K562 (cell line): ENCODE measurements around the gene CRELD2.

ENCODE experiments used
- CREB1 ChIP-seq, 2 experiments: sonication (generic) in 1 of 2; formaldehyde crosslinking in 1 of 2; IDR thresholded peaks; 2 replicates each; pipeline versions ENCODE4 v1.6.1 to v1.8.0; 2012 to 2022; ENCODE audit warnings: inconsistent platforms in 1 of 2, mild to moderate bottlenecking in 1 of 2, missing genetic modification reagents in 1 of 2, moderate library complexity in 1 of 2
- CTCF ChIP-seq, 3 experiments: IDR thresholded peaks in 2 of 3; conservative IDR thresholded peaks in 1 of 3; 2 replicates each; pipeline ENCODE4 v1.5.1; 2011 to 2012; ENCODE audit warnings: low read length in 3 of 3, mild to moderate bottlenecking in 3 of 3, control low read depth in 2 of 3, improper control_type of control experiment in 1 of 3, inconsistent platforms in 1 of 3, low read depth in 1 of 3, mixed read lengths in 1 of 3, moderate library complexity in 1 of 3; ENCODE audit not compliant: insufficient read depth in 2 of 3
- CTCFL ChIP-seq: IDR thresholded peaks from 2 replicates; pipeline ENCODE4 v1.6.1; 2011; ENCODE audit warnings: borderline replicate concordance, low read depth, mild to moderate bottlenecking, moderate library complexity, low read length; ENCODE audit not compliant: insufficient read depth, poor library complexity, severe bottlenecking
- EP300 ChIP-seq: IDR thresholded peaks from 2 replicates; pipeline ENCODE4 v1.6.1; 2012; ENCODE audit warnings: low read length, improper control_type of control experiment
- ETV5 ChIP-seq: sonication (generic); formaldehyde crosslinking; IDR thresholded peaks from 2 replicates; pipeline ENCODE4 v1.4.0; 2020; ENCODE audit warnings: low read depth, mild to moderate bottlenecking, missing genetic modification reagents
- EZH2 ChIP-seq: IDR thresholded peaks from 2 replicates; pipeline ENCODE4 v1.6.1; 2012; ENCODE audit warnings: low read depth, mild to moderate bottlenecking, inconsistent platforms, low read length, borderline replicate concordance
- FOXK1 ChIP-seq: sonication (generic); formaldehyde crosslinking; IDR thresholded peaks from 2 replicates; pipeline ENCODE4 v1.8.0; 2022; ENCODE audit warnings: missing genetic modification reagents, mild to moderate bottlenecking, borderline replicate concordance
- MTA3 ChIP-seq: fragments of 450-650 bp; formaldehyde crosslinking; IDR thresholded peaks from 2 replicates; pipeline ENCODE4 v1.6.1; 2017; ENCODE audit warnings: mild to moderate bottlenecking, borderline replicate concordance
- NR3C1 ChIP-seq: sonication (generic); formaldehyde crosslinking; IDR thresholded peaks from 2 replicates; pipeline ENCODE4 v1.8.1; 2022; ENCODE audit warnings: missing genetic modification reagents
- POLR2A ChIP-seq: fragments of 450-650 bp; conservative IDR thresholded peaks from 2 replicates; pipeline ENCODE4 v1.6.1; 2016
- SMAD1 ChIP-seq: fragments of 150-350 bp; IDR thresholded peaks from 2 replicates; pipeline ENCODE4 v1.6.1; 2014; ENCODE audit warnings: low read length, low read depth; ENCODE audit not compliant: partially characterized antibody
- SOX6 ChIP-seq: fragments of 450-650 bp; IDR thresholded peaks from 2 replicates; pipeline ENCODE4 v1.6.1; 2014; ENCODE audit warnings: mild to moderate bottlenecking
- TFAM ChIP-seq: fragments of 250-450 bp; sonication (Bioruptor Pico); conservative IDR thresholded peaks from 2 replicates; pipeline ENCODE4 v1.5.0; 2021; ENCODE audit warnings: mild to moderate bottlenecking, moderate library complexity
- ZNF133 ChIP-seq: fragments of 250-450 bp; sonication (Bioruptor Pico); IDR thresholded peaks from 2 replicates; pipeline ENCODE4 v1.4.0; 2020; ENCODE audit warnings: mild to moderate bottlenecking

DNA sequence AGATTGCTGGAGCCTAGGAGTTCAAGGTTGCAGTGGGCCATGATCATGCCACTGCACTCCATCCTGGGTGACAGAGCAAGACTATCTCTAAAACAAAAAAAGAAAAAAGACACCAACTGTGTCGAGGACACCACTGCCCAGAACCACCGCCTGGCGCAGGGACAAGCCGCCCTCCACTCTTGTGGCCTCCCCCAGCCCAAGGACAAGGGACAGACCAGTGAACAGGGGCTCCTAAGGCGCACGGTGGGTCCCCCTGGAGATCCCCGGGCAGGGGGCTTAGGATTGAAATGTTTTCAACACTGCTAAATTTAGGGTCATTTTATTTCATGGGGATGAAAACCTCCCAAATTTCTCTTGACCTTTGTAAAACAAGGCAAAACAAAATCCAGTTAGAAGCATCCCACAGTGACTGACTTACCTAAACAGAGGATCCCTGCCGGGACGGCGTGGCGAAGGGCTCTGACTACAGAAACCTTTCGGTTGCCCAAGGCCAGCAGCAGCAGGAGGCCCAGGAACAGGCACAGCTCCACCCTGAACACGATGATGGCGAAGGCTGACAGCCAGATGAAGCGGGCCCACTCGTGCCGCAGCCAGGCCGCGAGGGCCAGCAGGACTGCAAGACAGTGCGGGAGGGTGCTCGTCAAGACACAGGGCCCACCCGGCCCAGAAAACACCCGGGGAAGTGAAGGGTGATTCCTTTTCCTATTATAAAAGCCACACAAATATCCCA is 8.8 kb upstream of the CRELD2 start:
- TF ChIP-seq SOX6 (no peak), EZH2 (no peak), CTCF (IDR thresholded peaks at IDR 0.05 in 2 of 3, conservative IDR thresholded peaks at IDR 0.05 in 1 of 3; ENCODE audit: insufficient read depth in 2 of 3, low read depth in 1 of 3, low read length in 3 of 3) (no peak), EP300 (no peak), CREB1 (IDR thresholded peaks at IDR 0.05) (no peak), CREB1 (CRISPR knock-in tag; IDR thresholded peaks at IDR 0.05) (no peak), NR3C1 (CRISPR knock-in tag) (no peak), CTCFL (no peak), FOXK1 (no peak), ETV5 (CRISPR knock-in tag) (no peak), SMAD1 (no peak), MTA3 (no peak), ZNF133 (CRISPR knock-in tag) (no peak), POLR2A (no peak), TFAM (CRISPR knock-in tag) (no peak)
